WTC11 (cell line): ENCODE results near the gene SRRT.

Experiments
- ELF4 ChIP-seq: sonication (generic); formaldehyde crosslinking; IDR thresholded peaks from 2 replicates; pipeline ENCODE4 v1.8.1; 2022; ENCODE audit warnings: low read depth, mild to moderate bottlenecking, moderate library complexity, missing genetic modification reagents
- NR1H2 ChIP-seq: sonication (generic); formaldehyde crosslinking; IDR thresholded peaks from 2 replicates; pipeline ENCODE4 v1.9.0; 2021; ENCODE audit warnings: mild to moderate bottlenecking, moderate library complexity, missing genetic modification reagents
- TCF7 ChIP-seq: sonication (generic); formaldehyde crosslinking; IDR thresholded peaks from 2 replicates; pipeline ENCODE4 v1.8.0; 2022; ENCODE audit warnings: mild to moderate bottlenecking, low read depth, missing genetic modification reagents, moderate library complexity
- ZNF138 ChIP-seq: sonication (generic); formaldehyde crosslinking; conservative IDR thresholded peaks from 2 replicates; pipeline ENCODE4 v1.8.1; 2022; ENCODE audit warnings: mild to moderate bottlenecking, moderate library complexity, missing genetic modification reagents
- ZNF263 ChIP-seq: sonication (generic); formaldehyde crosslinking; IDR thresholded peaks from 2 replicates; pipeline ENCODE4 v1.8.1; 2022; ENCODE audit warnings: low read depth, mild to moderate bottlenecking, moderate library complexity, missing genetic modification reagents
- TF ChIP-seq, protein P1 (sequence below): fragments of 200-600 bp; IDR thresholded peaks from 2 replicates; pipeline ENCODE4 v1.8.0; 2022; ENCODE audit warnings: antibody characterized with exemption
- TF ChIP-seq, protein P2 (sequence below): sonication (generic); formaldehyde crosslinking; IDR thresholded peaks from 2 replicates; pipeline ENCODE4 v1.8.0; 2023; ENCODE audit warnings: missing genetic modification reagents
- TF ChIP-seq, protein P3 (sequence below): sonication (generic); formaldehyde crosslinking; IDR thresholded peaks from 2 replicates; pipeline ENCODE4 v1.8.0; 2022; ENCODE audit warnings: mild to moderate bottlenecking, missing genetic modification reagents
- TF ChIP-seq, protein P4 (sequence below): sonication (generic); formaldehyde crosslinking; IDR thresholded peaks from 2 replicates; pipeline ENCODE4 v1.8.0; 2022; ENCODE audit warnings: mild to moderate bottlenecking, missing genetic modification reagents
- TF ChIP-seq, protein P5 (sequence below): sonication (generic); formaldehyde crosslinking; IDR thresholded peaks from 2 replicates; pipeline ENCODE4 v1.8.1; 2023; ENCODE audit warnings: mild to moderate bottlenecking, missing genetic modification reagents, moderate library complexity

DNA sequence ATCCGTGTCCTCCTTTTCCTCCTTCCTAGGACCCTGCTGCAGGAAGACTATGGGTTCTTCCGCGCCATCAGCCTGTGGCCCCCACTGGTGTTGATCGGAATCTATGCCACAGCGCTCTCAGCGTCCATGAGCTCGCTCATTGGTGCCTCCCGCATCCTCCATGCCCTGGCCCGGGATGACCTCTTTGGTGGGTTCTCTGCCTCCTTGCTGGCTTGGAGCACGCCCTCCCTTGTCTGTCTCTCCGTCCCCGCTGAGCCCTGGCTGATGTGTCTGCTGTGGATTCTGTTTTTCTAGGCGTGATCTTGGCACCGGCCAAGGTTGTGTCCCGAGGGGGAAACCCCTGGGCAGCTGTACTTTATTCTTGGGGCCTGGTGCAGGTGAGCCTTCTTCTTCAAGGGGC, 15.0 kb upstream of the SRRT start:
- TF ChIP-seq, protein P1, sequence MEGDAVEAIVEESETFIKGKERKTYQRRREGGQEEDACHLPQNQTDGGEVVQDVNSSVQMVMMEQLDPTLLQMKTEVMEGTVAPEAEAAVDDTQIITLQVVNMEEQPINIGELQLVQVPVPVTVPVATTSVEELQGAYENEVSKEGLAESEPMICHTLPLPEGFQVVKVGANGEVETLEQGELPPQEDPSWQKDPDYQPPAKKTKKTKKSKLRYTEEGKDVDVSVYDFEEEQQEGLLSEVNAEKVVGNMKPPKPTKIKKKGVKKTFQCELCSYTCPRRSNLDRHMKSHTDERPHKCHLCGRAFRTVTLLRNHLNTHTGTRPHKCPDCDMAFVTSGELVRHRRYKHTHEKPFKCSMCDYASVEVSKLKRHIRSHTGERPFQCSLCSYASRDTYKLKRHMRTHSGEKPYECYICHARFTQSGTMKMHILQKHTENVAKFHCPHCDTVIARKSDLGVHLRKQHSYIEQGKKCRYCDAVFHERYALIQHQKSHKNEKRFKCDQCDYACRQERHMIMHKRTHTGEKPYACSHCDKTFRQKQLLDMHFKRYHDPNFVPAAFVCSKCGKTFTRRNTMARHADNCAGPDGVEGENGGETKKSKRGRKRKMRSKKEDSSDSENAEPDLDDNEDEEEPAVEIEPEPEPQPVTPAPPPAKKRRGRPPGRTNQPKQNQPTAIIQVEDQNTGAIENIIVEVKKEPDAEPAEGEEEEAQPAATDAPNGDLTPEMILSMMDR, result no peak
- TF ChIP-seq NR1H2, result no peak
- TF ChIP-seq, protein P2, sequence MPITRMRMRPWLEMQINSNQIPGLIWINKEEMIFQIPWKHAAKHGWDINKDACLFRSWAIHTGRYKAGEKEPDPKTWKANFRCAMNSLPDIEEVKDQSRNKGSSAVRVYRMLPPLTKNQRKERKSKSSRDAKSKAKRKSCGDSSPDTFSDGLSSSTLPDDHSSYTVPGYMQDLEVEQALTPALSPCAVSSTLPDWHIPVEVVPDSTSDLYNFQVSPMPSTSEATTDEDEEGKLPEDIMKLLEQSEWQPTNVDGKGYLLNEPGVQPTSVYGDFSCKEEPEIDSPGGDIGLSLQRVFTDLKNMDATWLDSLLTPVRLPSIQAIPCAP, result no peak
- TF ChIP-seq, protein P3, sequence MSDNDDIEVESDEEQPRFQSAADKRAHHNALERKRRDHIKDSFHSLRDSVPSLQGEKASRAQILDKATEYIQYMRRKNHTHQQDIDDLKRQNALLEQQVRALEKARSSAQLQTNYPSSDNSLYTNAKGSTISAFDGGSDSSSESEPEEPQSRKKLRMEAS (CRISPR knock-in tag), result no peak
- TF ChIP-seq TCF7, result no peak
- no peak for TF ChIP-seq ZNF138 (CRISPR knock-in tag)
- TF ChIP-seq, protein P4, sequence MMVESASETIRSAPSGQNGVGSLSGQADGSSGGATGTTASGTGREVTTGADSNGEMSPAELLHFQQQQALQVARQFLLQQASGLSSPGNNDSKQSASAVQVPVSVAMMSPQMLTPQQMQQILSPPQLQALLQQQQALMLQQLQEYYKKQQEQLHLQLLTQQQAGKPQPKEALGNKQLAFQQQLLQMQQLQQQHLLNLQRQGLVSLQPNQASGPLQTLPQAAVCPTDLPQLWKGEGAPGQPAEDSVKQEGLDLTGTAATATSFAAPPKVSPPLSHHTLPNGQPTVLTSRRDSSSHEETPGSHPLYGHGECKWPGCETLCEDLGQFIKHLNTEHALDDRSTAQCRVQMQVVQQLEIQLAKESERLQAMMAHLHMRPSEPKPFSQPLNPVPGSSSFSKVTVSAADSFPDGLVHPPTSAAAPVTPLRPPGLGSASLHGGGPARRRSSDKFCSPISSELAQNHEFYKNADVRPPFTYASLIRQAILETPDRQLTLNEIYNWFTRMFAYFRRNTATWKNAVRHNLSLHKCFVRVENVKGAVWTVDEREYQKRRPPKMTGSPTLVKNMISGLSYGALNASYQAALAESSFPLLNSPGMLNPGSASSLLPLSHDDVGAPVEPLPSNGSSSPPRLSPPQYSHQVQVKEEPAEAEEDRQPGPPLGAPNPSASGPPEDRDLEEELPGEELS (CRISPR knock-in tag), result no peak
- TF ChIP-seq, protein P5, sequence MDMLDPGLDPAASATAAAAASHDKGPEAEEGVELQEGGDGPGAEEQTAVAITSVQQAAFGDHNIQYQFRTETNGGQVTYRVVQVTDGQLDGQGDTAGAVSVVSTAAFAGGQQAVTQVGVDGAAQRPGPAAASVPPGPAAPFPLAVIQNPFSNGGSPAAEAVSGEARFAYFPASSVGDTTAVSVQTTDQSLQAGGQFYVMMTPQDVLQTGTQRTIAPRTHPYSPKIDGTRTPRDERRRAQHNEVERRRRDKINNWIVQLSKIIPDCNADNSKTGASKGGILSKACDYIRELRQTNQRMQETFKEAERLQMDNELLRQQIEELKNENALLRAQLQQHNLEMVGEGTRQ, result no peak
- no peak for TF ChIP-seq ZNF263
- no peak for TF ChIP-seq ELF4
